A549 (cell line): Measurements from ENCODE around the gene ANTXR1.

ENCODE experiments used
- EHMT2 ChIP-seq: fragments of 200-600 bp; sonication (generic); IDR thresholded peaks from 2 replicates; pipeline ENCODE4 v1.6.1; 2016; ENCODE audit warnings: antibody characterized with exemption, low read depth, mild to moderate bottlenecking, moderate library complexity
- EP300 ChIP-seq, 2 experiments: fragments of >200 bp; sonication (Bioruptor Twin); formaldehyde crosslinking; IDR thresholded peaks; 2 replicates in 1 of 2; 3 replicates in 1 of 2; pipeline ENCODE4 v1.6.1; 2016 to 2017
- ESRRA ChIP-seq: fragments of 150-350 bp; IDR thresholded peaks from 2 replicates; pipeline ENCODE4 v1.6.1; 2014; ENCODE audit warnings: mild to moderate bottlenecking, low read length, borderline replicate concordance
- JUN ChIP-seq, 2 experiments: fragments of >200 bp; sonication (Bioruptor Twin); formaldehyde crosslinking; IDR thresholded peaks; 2 replicates in 1 of 2; 3 replicates in 1 of 2; pipeline ENCODE4 v1.6.1; 2016 to 2017
- JUNB ChIP-seq: fragments of >200 bp; sonication (Bioruptor Twin); formaldehyde crosslinking; IDR thresholded peaks from 2 replicates; pipeline ENCODE4 v1.6.1; 2016
- POLR2A ChIP-seq: IDR thresholded peaks from 2 replicates; pipeline ENCODE4 v1.6.1; 2012; ENCODE audit warnings: mild to moderate bottlenecking, low read length
- RAD21 ChIP-seq, 2 experiments: fragments of >200 bp in 1 of 2; sonication (Bioruptor Twin) in 1 of 2; formaldehyde crosslinking in 1 of 2; IDR thresholded peaks in 1 of 2; conservative IDR thresholded peaks in 1 of 2; 2 replicates in 1 of 2; 3 replicates in 1 of 2; pipeline ENCODE4 v1.6.1; 2012 to 2018; ENCODE audit warnings: inconsistent platforms in 1 of 2
- RCOR1 ChIP-seq: fragments of 150-350 bp; IDR thresholded peaks from 2 replicates; pipeline ENCODE4 v1.6.1; 2014; ENCODE audit warnings: antibody characterized with exemption, low read length, low read depth
- RNF2 ChIP-seq: fragments of 200-600 bp; sonication (generic); IDR thresholded peaks from 2 replicates; pipeline ENCODE4 v1.6.1; 2016; ENCODE audit warnings: low read depth, mild to moderate bottlenecking, antibody characterized with exemption, moderate library complexity, borderline replicate concordance
- SREBF2 ChIP-seq: fragments of 450-650 bp; IDR thresholded peaks from 2 replicates; pipeline ENCODE4 v1.6.1; 2014; ENCODE audit warnings: mild to moderate bottlenecking, moderate library complexity
- TF ChIP-seq, protein P1 (sequence below): fragments of 200-600 bp; sonication (generic); IDR thresholded peaks from 2 replicates; pipeline ENCODE4 v1.6.1; 2016; ENCODE audit warnings: antibody characterized with exemption, mild to moderate bottlenecking, moderate library complexity
- TF ChIP-seq, protein P2 (sequence below): fragments of >200 bp; sonication (Bioruptor Twin); formaldehyde crosslinking; IDR thresholded peaks from 3 replicates; pipeline ENCODE4 v1.5.1; 2016

DNA sequence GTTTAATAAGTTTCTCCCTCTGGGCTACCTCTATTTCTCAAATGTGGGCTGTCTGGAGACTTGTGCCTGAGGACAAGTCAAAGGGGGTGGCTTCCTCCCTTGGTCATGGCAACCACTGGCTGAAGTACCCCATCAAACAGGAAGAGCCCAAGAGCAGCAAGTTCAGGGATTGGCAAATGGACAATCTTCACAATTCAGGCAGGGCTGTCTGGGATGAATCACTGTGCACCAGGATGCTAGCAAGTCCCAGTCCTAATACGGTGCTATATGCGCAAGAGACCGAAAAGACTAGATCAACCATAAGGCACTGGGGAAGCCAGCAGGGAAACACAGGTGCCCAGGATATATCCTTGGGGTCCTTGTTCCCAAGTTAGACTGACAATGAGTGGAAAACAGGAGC, 75.5 kb downstream of the ANTXR1 start:
- TF ChIP-seq, protein P1, sequence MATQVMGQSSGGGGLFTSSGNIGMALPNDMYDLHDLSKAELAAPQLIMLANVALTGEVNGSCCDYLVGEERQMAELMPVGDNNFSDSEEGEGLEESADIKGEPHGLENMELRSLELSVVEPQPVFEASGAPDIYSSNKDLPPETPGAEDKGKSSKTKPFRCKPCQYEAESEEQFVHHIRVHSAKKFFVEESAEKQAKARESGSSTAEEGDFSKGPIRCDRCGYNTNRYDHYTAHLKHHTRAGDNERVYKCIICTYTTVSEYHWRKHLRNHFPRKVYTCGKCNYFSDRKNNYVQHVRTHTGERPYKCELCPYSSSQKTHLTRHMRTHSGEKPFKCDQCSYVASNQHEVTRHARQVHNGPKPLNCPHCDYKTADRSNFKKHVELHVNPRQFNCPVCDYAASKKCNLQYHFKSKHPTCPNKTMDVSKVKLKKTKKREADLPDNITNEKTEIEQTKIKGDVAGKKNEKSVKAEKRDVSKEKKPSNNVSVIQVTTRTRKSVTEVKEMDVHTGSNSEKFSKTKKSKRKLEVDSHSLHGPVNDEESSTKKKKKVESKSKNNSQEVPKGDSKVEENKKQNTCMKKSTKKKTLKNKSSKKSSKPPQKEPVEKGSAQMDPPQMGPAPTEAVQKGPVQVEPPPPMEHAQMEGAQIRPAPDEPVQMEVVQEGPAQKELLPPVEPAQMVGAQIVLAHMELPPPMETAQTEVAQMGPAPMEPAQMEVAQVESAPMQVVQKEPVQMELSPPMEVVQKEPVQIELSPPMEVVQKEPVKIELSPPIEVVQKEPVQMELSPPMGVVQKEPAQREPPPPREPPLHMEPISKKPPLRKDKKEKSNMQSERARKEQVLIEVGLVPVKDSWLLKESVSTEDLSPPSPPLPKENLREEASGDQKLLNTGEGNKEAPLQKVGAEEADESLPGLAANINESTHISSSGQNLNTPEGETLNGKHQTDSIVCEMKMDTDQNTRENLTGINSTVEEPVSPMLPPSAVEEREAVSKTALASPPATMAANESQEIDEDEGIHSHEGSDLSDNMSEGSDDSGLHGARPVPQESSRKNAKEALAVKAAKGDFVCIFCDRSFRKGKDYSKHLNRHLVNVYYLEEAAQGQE: no peak
- TF ChIP-seq, protein P2, sequence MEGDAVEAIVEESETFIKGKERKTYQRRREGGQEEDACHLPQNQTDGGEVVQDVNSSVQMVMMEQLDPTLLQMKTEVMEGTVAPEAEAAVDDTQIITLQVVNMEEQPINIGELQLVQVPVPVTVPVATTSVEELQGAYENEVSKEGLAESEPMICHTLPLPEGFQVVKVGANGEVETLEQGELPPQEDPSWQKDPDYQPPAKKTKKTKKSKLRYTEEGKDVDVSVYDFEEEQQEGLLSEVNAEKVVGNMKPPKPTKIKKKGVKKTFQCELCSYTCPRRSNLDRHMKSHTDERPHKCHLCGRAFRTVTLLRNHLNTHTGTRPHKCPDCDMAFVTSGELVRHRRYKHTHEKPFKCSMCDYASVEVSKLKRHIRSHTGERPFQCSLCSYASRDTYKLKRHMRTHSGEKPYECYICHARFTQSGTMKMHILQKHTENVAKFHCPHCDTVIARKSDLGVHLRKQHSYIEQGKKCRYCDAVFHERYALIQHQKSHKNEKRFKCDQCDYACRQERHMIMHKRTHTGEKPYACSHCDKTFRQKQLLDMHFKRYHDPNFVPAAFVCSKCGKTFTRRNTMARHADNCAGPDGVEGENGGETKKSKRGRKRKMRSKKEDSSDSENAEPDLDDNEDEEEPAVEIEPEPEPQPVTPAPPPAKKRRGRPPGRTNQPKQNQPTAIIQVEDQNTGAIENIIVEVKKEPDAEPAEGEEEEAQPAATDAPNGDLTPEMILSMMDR: no peak
- TF ChIP-seq EHMT2 (no peak), JUN (IDR thresholded peaks at IDR 0.05) (no peak), RCOR1 (no peak), POLR2A (no peak), JUNB (no peak), ESRRA (no peak), SREBF2 (no peak), EP300 (IDR thresholded peaks at IDR 0.05) (no peak), RNF2 (no peak), RAD21 (conservative IDR thresholded peaks at IDR 0.05 in 1 of 2, IDR thresholded peaks at IDR 0.05 in 1 of 2) (no peak)
